Mucosa of stomach (tissue), 1 donor: ENCODE results near the gene RGS9.

Experiments
- H3K27me3 ChIP-seq: one replicate; pipeline ENCODE4 v1.7.0; 2013; ENCODE audit warnings: mild to moderate bottlenecking, low read length; ENCODE audit not compliant: control insufficient read depth, insufficient read depth
- H3K36me3 ChIP-seq: one replicate; pipeline ENCODE4 v1.7.0; 2013; ENCODE audit warnings: low read length; ENCODE audit not compliant: control insufficient read depth, insufficient read depth
- H3K4me1 ChIP-seq: one replicate; pipeline ENCODE4 v1.7.0; 2013; ENCODE audit warnings: mild to moderate bottlenecking, low read length; ENCODE audit not compliant: control insufficient read depth, insufficient read depth
- H3K4me3 ChIP-seq: one replicate; pipeline ENCODE4 v1.7.0; 2013; ENCODE audit warnings: low read length
- H3K9ac ChIP-seq: one replicate; pipeline ENCODE4 v1.7.0; 2013; ENCODE audit warnings: mild to moderate bottlenecking, low read length, moderate library complexity
- H3K9me3 ChIP-seq: one replicate; pipeline ENCODE4 v1.7.0; 2013; ENCODE audit warnings: mild to moderate bottlenecking, low read length, moderate library complexity; ENCODE audit not compliant: control insufficient read depth
- donor health status: Pancreatic carcinoma.

Gene RGS9

GRCh38 chr17:65143889-65144604 lies 6.9 kb downstream of the RGS9 start:
- no peak overlapping the region for H3K4me3 ChIP-seq
- H3K9me3 ChIP-seq: no peaks in the 10 kb centered on the region
- no peaks in the 10 kb centered on the region for H3K4me1 ChIP-seq
- peaks cover 11% of the 10 kb centered on the region for H3K27me3 ChIP-seq
- H3K36me3 ChIP-seq: no peaks in the 10 kb centered on the region
- no peak overlapping the region for H3K9ac ChIP-seq

- H3K27me3 ChIP-seq: peaks cover 4% of the 10 kb centered on the region
- H3K9ac ChIP-seq: no peak overlapping the region
- no peaks in the 10 kb centered on the region for H3K9me3 ChIP-seq
- H3K4me1 ChIP-seq: no peaks in the 10 kb centered on the region
- H3K4me3 ChIP-seq: no peak overlapping the region
- no peaks in the 10 kb centered on the region for H3K36me3 ChIP-seq
These were observed 8.6 kb downstream of the RGS9 start for GRCh38 chr17:65145743-65146142.

- Histone ChIP-seq H3K9me3 (no peaks in the 10 kb centered on the region), H3K4me1 (no peaks in the 10 kb centered on the region), H3K36me3 (no peaks in the 10 kb centered on the region), H3K9ac (no peak overlapping the region), H3K4me3 (no peak overlapping the region), H3K27me3 (peaks cover 4% of the 10 kb centered on the region)
These were observed 10.8 kb downstream of the RGS9 start for GRCh38 chr17:65147955-65148354.

- peaks cover 5% of the 10 kb centered on the region for H3K4me1 ChIP-seq
- no peaks in the 10 kb centered on the region for H3K9me3 ChIP-seq
- no peaks in the 10 kb centered on the region for H3K36me3 ChIP-seq
- H3K9ac ChIP-seq: no peak overlapping the region
- no peak overlapping the region for H3K4me3 ChIP-seq
- H3K27me3 ChIP-seq: no peaks in the 10 kb centered on the region
These were observed 17.8 kb downstream of the RGS9 start for GRCh38 chr17:65154770-65155589.

- Histone ChIP-seq H3K9me3 (no peaks in the 10 kb centered on the region), H3K27me3 (no peaks in the 10 kb centered on the region), H3K4me3 (no peak overlapping the region), H3K4me1 (peaks cover 5% of the 10 kb centered on the region), H3K9ac (no peak overlapping the region), H3K36me3 (no peaks in the 10 kb centered on the region)
These were observed 18.5 kb downstream of the RGS9 start for GRCh38 chr17:65155622-65156021.

- Histone ChIP-seq H3K4me3 (no peak overlapping the region), H3K4me1 (peaks cover 5% of the 10 kb centered on the region), H3K9me3 (no peaks in the 10 kb centered on the region), H3K27me3 (no peaks in the 10 kb centered on the region), H3K36me3 (no peaks in the 10 kb centered on the region), H3K9ac (no peak overlapping the region)
These were observed 19.1 kb downstream of the RGS9 start for GRCh38 chr17:65156185-65156834.

- no peaks in the 10 kb centered on the region for H3K36me3 ChIP-seq
- H3K9me3 ChIP-seq: no peaks in the 10 kb centered on the region
- no peak overlapping the region for H3K9ac ChIP-seq
- H3K4me3 ChIP-seq: no peak overlapping the region
- H3K4me1 ChIP-seq: peaks cover 5% of the 10 kb centered on the region
- no peaks in the 10 kb centered on the region for H3K27me3 ChIP-seq
These were observed 19.8 kb downstream of the RGS9 start for GRCh38 chr17:65156835-65157565.

GRCh38 chr17:65158041-65158440 lies 20.9 kb downstream of the RGS9 start:
- Histone ChIP-seq H3K9me3 (no peaks in the 10 kb centered on the region), H3K4me3 (no peak overlapping the region), H3K4me1 (peaks cover 5% of the 10 kb centered on the region), H3K9ac (no peak overlapping the region), H3K27me3 (no peaks in the 10 kb centered on the region), H3K36me3 (no peaks in the 10 kb centered on the region)

GRCh38 chr17:65158622-65159021 lies 21.5 kb downstream of the RGS9 start:
- peaks cover 8% of the 10 kb centered on the region for H3K4me1 ChIP-seq
- H3K27me3 ChIP-seq: no peaks in the 10 kb centered on the region

GRCh38 chr17:65160516-65160915 lies 23.3 kb downstream of the RGS9 start:
- Histone ChIP-seq H3K4me3 (no peak overlapping the region), H3K27me3 (no peaks in the 10 kb centered on the region)

More at GRCh38 chr17:65158622-65159021, 21.5 kb downstream of the RGS9 start:
- no peaks in the 10 kb centered on the region for H3K36me3 ChIP-seq
- H3K9ac ChIP-seq: no peak overlapping the region
- no peaks in the 10 kb centered on the region for H3K9me3 ChIP-seq
- no peak overlapping the region for H3K4me3 ChIP-seq

GRCh38 chr17:65163990-65164495 lies 26.9 kb downstream of the RGS9 start:
- no peaks in the 10 kb centered on the region for H3K9me3 ChIP-seq
- H3K4me1 ChIP-seq: peaks cover 11% of the 10 kb centered on the region
- no peak overlapping the region for H3K4me3 ChIP-seq

More at GRCh38 chr17:65160516-65160915, 23.3 kb downstream of the RGS9 start:
- no peaks in the 10 kb centered on the region for H3K9me3 ChIP-seq
- H3K36me3 ChIP-seq: no peaks in the 10 kb centered on the region
- peaks cover 14% of the 10 kb centered on the region for H3K4me1 ChIP-seq
- H3K9ac ChIP-seq: no peak overlapping the region

More at GRCh38 chr17:65163990-65164495, 26.9 kb downstream of the RGS9 start:
- Histone ChIP-seq H3K36me3 (no peaks in the 10 kb centered on the region), H3K27me3 (no peaks in the 10 kb centered on the region), H3K9ac (no peak overlapping the region)
